ENCODE data around the gene CST6. TPM values are rescaled to one million over a fixed set of nuclear protein-coding genes. Genes with fewer than 3 reads are reported as not detected.

The CST6 gene
- total RNA-seq, 1 donor from 2014 or later, result 1.1 TPM

DNA sequence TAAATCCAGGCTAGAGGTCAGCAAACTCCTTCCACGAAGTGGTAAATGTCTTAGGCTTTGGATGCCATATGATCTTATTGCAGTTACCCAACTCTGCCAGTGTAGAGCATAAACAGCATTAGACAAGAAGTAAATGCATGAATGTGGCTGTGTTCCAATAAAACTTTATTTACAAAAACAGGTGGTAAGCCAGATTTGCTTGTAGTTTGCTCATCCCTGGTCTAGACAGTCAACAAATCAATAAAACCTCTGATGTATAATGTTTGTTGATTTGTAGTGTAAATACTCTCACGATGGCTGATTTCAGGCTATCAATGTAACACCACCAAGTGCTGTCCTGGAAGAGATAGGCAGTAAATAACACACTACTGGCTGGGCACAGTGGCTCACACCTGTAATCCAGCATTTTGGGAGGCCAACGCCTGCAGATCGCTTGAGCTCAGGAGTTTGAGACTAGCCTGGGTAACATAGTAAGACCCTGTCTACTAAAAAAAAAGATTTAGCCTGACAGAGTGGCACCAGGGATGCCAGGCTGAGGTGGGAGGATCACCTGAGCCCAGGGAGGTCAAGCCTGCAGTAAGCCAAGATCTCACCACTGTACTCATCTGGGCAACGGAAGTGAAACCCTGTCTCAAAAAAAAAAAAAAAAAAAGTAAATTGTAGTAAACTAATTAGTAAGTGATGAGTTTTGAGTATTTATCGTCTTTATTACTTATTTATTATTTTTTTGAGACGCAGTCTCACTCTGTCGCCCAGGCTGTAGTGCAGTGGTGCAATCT is 21.3 kb downstream of the CST6 start:
- no peak for DNase-seq (ENCODE audit: low spot score in 2 of 2, unreplicated experiment in 2 of 2)
- Mint-ChIP-seq H3K27me3 (ENCODE audit: low read depth) (peaks cover 10% of the 10 kb centered on the region), H3K4me1 (no peaks in the 10 kb centered on the region), H3K27ac (no peak overlapping the region), H3K36me3 (no peaks in the 10 kb centered on the region), H3K9me3 (peaks cover 3% of the 10 kb centered on the region), H3K4me3 (no peak overlapping the region)
- TF ChIP-seq, protein P1, sequence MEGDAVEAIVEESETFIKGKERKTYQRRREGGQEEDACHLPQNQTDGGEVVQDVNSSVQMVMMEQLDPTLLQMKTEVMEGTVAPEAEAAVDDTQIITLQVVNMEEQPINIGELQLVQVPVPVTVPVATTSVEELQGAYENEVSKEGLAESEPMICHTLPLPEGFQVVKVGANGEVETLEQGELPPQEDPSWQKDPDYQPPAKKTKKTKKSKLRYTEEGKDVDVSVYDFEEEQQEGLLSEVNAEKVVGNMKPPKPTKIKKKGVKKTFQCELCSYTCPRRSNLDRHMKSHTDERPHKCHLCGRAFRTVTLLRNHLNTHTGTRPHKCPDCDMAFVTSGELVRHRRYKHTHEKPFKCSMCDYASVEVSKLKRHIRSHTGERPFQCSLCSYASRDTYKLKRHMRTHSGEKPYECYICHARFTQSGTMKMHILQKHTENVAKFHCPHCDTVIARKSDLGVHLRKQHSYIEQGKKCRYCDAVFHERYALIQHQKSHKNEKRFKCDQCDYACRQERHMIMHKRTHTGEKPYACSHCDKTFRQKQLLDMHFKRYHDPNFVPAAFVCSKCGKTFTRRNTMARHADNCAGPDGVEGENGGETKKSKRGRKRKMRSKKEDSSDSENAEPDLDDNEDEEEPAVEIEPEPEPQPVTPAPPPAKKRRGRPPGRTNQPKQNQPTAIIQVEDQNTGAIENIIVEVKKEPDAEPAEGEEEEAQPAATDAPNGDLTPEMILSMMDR (IDR thresholded peaks at IDR 0.05; ENCODE audit: unreplicated experiment), result no peak

DNA sequence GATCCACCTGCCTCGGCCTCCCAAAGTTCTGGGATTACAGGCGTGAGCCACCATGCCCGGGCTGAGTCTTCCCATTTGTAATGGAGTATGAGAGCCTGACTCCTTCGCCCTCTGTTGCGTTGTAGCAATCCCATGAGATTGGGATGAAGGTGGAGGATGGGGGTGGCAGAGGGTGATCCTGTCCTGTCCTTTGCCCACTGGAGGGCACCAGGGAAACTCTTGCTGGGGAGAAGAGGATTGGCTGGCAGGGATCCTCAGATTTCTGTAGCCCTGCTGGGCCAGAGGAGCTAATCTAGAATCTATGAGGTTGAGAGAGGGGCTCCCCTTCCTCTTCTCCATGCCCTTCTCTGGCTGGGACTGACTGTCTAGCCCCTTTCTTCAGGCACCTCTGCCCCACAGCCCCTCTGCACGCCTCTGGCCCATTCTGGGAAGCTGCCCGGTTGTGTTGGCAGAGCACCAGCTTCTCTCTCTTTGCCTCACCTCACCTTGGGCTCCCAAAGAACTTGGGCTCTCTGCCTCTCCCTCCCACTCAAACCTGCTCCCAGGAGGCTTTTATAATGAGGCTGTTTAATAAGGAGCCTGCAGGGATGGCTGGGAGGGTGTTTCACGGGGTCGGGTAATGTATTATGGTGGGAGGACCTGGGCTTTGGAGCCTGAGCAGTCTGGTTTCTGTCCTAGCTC is 24.0 kb downstream of the CST6 start:
- TF ChIP-seq, protein P1 (IDR thresholded peaks at IDR 0.05; ENCODE audit: unreplicated experiment), result no peak
- DNase-seq (ENCODE audit: low spot score in 2 of 2, unreplicated experiment in 2 of 2), result no peak
- Mint-ChIP-seq H3K27me3 (ENCODE audit: low read depth) (peaks cover 10% of the 10 kb centered on the region), H3K9me3 (peaks cover 3% of the 10 kb centered on the region), H3K27ac (no peak overlapping the region), H3K4me3 (no peak overlapping the region), H3K36me3 (no peaks in the 10 kb centered on the region), H3K4me1 (no peaks in the 10 kb centered on the region)

DNA sequence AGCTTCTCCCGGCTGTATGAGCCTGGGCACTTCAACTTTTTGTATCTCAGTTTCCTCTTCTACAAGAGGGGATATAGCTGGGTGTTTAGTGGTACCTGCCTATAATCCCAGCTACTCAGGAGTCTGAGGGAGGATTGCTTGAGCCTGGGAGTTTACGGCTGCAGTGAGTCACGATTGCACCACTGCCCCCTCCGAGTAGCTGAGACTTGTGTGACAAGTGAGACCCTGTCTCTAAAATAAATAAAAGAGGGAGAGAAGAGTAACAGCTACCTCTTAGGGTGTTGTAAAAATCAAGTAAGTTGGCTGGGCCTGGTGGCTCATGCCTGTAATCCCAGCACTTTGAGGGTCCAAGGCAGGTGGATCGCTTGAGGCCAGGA is 24.5 kb downstream of the CST6 start:
- H3K9me3 Mint-ChIP-seq, result peaks cover 3% of the 10 kb centered on the region
- DNase-seq (ENCODE audit: low spot score in 2 of 2, unreplicated experiment in 2 of 2), result no peak
- TF ChIP-seq, protein P1 (IDR thresholded peaks at IDR 0.05; ENCODE audit: unreplicated experiment), result no peak
- H3K4me1 Mint-ChIP-seq, result no peaks in the 10 kb centered on the region
- no peak overlapping the region for H3K4me3 Mint-ChIP-seq
- H3K27me3 Mint-ChIP-seq (ENCODE audit: low read depth), result peaks cover 10% of the 10 kb centered on the region
- H3K27ac Mint-ChIP-seq, result no peak overlapping the region
- no peaks in the 10 kb centered on the region for H3K36me3 Mint-ChIP-seq

DNA sequence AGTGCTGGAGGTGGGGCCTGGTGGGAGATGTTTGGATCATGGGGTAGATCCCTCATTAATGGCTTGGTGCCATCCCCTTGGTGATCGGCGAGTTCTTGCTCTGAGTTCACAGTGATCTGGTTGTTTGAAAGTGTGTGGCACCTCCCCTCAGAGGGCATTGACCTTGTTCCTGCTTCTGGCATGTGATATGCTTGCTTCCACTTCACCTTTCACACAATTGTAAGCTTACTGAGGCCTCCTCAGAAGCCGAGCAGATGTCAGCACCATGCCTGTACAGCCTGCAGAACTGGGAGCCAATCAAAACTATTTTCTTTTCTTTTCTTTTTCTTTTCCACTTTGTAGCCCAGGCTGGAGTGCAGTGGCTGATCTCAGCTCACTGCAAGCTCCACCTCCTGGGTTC is 25.5 kb downstream of the CST6 start:
- TF ChIP-seq, protein P1 (IDR thresholded peaks at IDR 0.05; ENCODE audit: unreplicated experiment), result no peak
- H3K27ac Mint-ChIP-seq, result no peak overlapping the region
- no peak for DNase-seq (ENCODE audit: low spot score in 2 of 2, unreplicated experiment in 2 of 2)
- H3K27me3 Mint-ChIP-seq (ENCODE audit: low read depth), result peaks cover 9% of the 10 kb centered on the region
- H3K4me3 Mint-ChIP-seq, result no peak overlapping the region
- H3K36me3 Mint-ChIP-seq, result no peaks in the 10 kb centered on the region
- no peaks in the 10 kb centered on the region for H3K4me1 Mint-ChIP-seq
- peaks cover 3% of the 10 kb centered on the region for H3K9me3 Mint-ChIP-seq

DNA sequence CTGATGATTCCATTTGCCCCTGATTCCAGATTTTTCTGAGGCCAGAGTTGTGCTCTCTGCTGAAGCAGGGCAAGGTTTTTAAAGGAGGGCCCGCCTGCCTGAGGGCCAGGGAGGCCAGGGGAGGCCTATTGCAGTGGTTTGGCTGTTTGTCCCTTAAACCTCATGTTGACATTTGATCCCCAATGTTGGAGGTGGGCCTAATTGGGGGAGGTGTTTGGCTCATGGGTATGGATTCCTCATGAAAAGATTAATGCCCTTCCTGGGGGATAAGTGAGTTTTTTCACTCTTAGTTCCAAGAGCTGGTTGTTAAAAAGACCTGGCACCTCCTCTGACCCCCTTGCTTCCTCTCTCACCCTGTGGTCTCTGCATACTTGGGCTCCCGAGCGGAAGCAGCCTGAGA is 28.0 kb downstream of the CST6 start:
- DNase-seq (ENCODE audit: low spot score in 2 of 2, unreplicated experiment in 2 of 2), result no peak
- H3K4me1 Mint-ChIP-seq, result no peaks in the 10 kb centered on the region
- no peak overlapping the region for H3K27ac Mint-ChIP-seq
- H3K9me3 Mint-ChIP-seq, result peaks cover 3% of the 10 kb centered on the region
- TF ChIP-seq, protein P1 (IDR thresholded peaks at IDR 0.05; ENCODE audit: unreplicated experiment), result no peak
- H3K4me3 Mint-ChIP-seq, result no peak overlapping the region
- no peaks in the 10 kb centered on the region for H3K36me3 Mint-ChIP-seq
- peaks cover 6% of the 10 kb centered on the region for H3K27me3 Mint-ChIP-seq (ENCODE audit: low read depth)
